Stimulated activated CD4-positive, alpha-beta T cell treated with anti-CD3 and anti-CD28 coated beads, Interleukin-15, amount 100 ng/mL, for 1 hour (primary cell): ENCODE results near the gene PPP1R3F.
A peak's percentile ranks its signal among the peaks of the same experiment; 100 is the strongest.

Experiments
- DNase-seq, 2 donors: peaks; one replicate each; pipeline ENCODE4 v3.0.0-alpha.2; 2020; ENCODE audit warnings: low read depth in 1 of 2, low spot score in 1 of 2

PPP1R3F gene

GRCh38 chrX:49247916-49248811 is 21.4 kb upstream of the PPP1R3F start:
- no peak for DNase-seq

- no peak for DNase-seq
Observed at GRCh38 chrX:49249071-49249470, 20.5 kb upstream of the PPP1R3F start.

GRCh38 chrX:49249616-49250015 is 20.0 kb upstream of the PPP1R3F start:
- DNase-seq = no peak

- no peak for DNase-seq
Observed at GRCh38 chrX:49250066-49250465, 19.5 kb upstream of the PPP1R3F start.

GRCh38 chrX:49250578-49250977 is 19.0 kb upstream of the PPP1R3F start:
- DNase-seq = no peak

- no peak for DNase-seq
Observed at GRCh38 chrX:49251325-49251724, 18.3 kb upstream of the PPP1R3F start.

GRCh38 chrX:49254639-49255038 is 15.0 kb upstream of the PPP1R3F start:
- no peak for DNase-seq

GRCh38 chrX:49256268-49256995 is 13.2 kb upstream of the PPP1R3F start:
- no peak for DNase-seq

- DNase-seq = no peak
Observed at GRCh38 chrX:49257074-49257790, 12.4 kb upstream of the PPP1R3F start.

GRCh38 chrX:49257846-49258748 is 11.5 kb upstream of the PPP1R3F start:
- no peak for DNase-seq

- DNase-seq = no peak
Observed at GRCh38 chrX:49258749-49259124, 10.9 kb upstream of the PPP1R3F start.

- DNase-seq = no peak
Observed at GRCh38 chrX:49260221-49260985, 9.2 kb upstream of the PPP1R3F start.

- no peak for DNase-seq
Observed at GRCh38 chrX:49262603-49263002, 7.0 kb upstream of the PPP1R3F start.

- DNase-seq = no peak
Observed at GRCh38 chrX:49263631-49264030, 6.0 kb upstream of the PPP1R3F start.

GRCh38 chrX:49264460-49264859 is 5.1 kb upstream of the PPP1R3F start, which contains the start of gene FOXP3:
FOXP3 (minus strand) TSS chrX:49264710; CDS start chrX:49258505, 6,205 bp downstream.
- DNase-seq = no peak

GRCh38 chrX:49266523-49267445 is 2.8 kb upstream of the PPP1R3F start:
- no peak for DNase-seq

GRCh38 chrX:49268702-49269009 is 937 bp upstream of the PPP1R3F start:
- DNase-seq = no peak

GRCh38 chrX:49269010-49269766 is 405 bp upstream of the PPP1R3F start:
- DNase-seq = peak; percentile 87
